Measurements from ENCODE around the gene DCDC2B.

Gene DCDC2B

DNA sequence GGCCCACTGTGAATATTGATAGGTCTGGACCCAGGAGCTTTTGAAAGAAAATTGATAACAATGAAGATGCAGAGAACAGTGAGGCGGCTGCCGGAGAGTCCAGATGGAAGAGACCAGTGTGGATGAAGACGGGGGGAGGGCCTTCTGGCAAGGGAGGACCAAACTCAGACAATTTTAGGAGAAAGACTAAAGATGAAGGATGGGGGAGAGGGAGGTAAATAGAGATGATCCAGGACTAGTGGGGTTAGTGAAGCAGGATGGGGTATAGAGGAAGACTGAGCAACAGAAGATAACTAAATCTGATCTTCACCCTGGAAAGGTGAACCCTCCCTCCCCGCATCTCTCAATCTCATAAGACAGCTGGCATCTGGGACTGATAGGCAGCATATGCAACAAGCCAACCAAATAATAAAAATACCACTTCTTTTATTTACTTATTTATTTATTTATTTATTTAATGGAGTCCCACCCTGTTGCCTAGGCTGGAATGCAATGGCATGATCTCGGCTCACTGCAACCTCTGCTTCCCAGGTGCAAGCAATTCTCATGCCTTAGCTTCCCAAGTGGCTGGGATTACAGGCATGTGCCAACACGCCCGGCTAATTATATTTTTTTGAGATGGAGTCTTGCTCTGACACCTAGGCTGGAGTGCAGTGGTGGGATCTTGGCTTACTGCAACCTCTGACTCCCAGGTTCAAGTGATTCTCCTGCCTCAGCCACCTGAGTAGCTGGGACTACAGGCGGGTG, 23.8 kb downstream of the DCDC2B start:
- H3K4me3 ChIP-seq (ENCODE audit: low read depth in 1 of 2, low read length in 1 of 2): no peak overlapping the region
- H3K36me3 ChIP-seq: peaks cover 45% of the 10 kb centered on the region
- no peaks in the 10 kb centered on the region for H3K27me3 ChIP-seq
- H3K9me3 ChIP-seq: no peaks in the 10 kb centered on the region
- TF ChIP-seq CTCF (IDR thresholded peaks at IDR 0.05): no peak
- H3K27ac ChIP-seq: no peak overlapping the region
- no peaks in the 10 kb centered on the region for H3K4me1 ChIP-seq (ENCODE audit: control insufficient read depth in 1 of 2, insufficient read depth in 1 of 2, low read depth in 1 of 2, low read length in 1 of 2)

- H3K9me3 ChIP-seq: no peaks in the 10 kb centered on the region
- peaks cover 0 to under 1% of the 10 kb centered on the region in 2 experiments for H3K4me1 ChIP-seq (ENCODE audit: control insufficient read depth in 1 of 2, insufficient read depth in 1 of 2, low read depth in 1 of 2, low read length in 1 of 2)
- TF ChIP-seq CTCF (IDR thresholded peaks at IDR 0.05): no peak
- H3K4me3 ChIP-seq (ENCODE audit: low read depth in 1 of 2, low read length in 1 of 2): no peak overlapping the region
- peaks cover 16% of the 10 kb centered on the region for H3K27me3 ChIP-seq
- no peak overlapping the region for H3K27ac ChIP-seq
- peaks cover 24% of the 10 kb centered on the region for H3K36me3 ChIP-seq
Observed at GRCh38 chr1:32234792-32235191, 25.9 kb downstream of the DCDC2B start.

DNA sequence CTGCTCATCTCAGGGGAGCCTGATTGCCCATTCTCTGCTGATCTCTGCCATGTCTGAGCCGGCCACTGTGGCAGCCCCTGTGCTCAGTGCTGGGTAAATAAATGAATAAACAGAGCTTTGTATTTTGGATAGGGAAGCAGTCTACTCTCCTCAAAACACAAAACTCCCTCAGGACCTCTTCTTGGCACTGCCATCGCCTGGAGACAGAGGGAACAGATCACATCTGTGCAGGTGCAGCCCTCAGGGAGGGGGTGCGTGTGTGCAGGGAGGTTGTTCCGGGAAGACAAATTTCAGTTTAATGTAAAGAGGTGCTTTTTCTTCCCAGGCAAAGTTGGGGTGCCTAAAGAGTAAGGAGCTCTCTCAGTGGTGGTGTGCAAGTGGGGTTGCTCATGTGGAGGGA, 30.4 kb downstream of the DCDC2B start:
- no peaks in the 10 kb centered on the region for H3K9me3 ChIP-seq
- H3K27me3 ChIP-seq: peaks cover 50% of the 10 kb centered on the region
- no peak for TF ChIP-seq CTCF (IDR thresholded peaks at IDR 0.05)
- peaks cover 21 to 22% of the 10 kb centered on the region in 2 experiments for H3K4me1 ChIP-seq (ENCODE audit: control insufficient read depth in 1 of 2, insufficient read depth in 1 of 2, low read depth in 1 of 2, low read length in 1 of 2)
- H3K4me3 ChIP-seq (ENCODE audit: low read depth in 1 of 2, low read length in 1 of 2): no peak overlapping the region
- H3K27ac ChIP-seq: no peak overlapping the region
- H3K36me3 ChIP-seq: no peaks in the 10 kb centered on the region

- Histone ChIP-seq H3K9me3 (no peaks in the 10 kb centered on the region), H3K27me3 (peaks cover 50% of the 10 kb centered on the region), H3K36me3 (no peaks in the 10 kb centered on the region), H3K27ac (no peak overlapping the region), H3K4me3 (ENCODE audit: low read depth in 1 of 2, low read length in 1 of 2) (no peak overlapping the region), H3K4me1 (ENCODE audit: control insufficient read depth in 1 of 2, insufficient read depth in 1 of 2, low read depth in 1 of 2, low read length in 1 of 2) (peaks cover 21 to 22% of the 10 kb centered on the region in 2 experiments)
- no peak for TF ChIP-seq CTCF (IDR thresholded peaks at IDR 0.05)
Observed at GRCh38 chr1:32239790-32240139, 30.9 kb downstream of the DCDC2B start.

GRCh38 chr1:32240140-32240951, 31.5 kb downstream of the DCDC2B start:
- Histone ChIP-seq H3K27me3 (peaks cover 50% of the 10 kb centered on the region), H3K9me3 (no peaks in the 10 kb centered on the region), H3K36me3 (no peaks in the 10 kb centered on the region), H3K27ac (no peak overlapping the region), H3K4me1 (ENCODE audit: control insufficient read depth in 1 of 2, insufficient read depth in 1 of 2, low read depth in 1 of 2, low read length in 1 of 2) (peaks cover 21 to 22% of the 10 kb centered on the region in 2 experiments), H3K4me3 (ENCODE audit: low read depth in 1 of 2, low read length in 1 of 2) (peak overlapping the region; percentile 28 to 31)
- no peak for TF ChIP-seq CTCF (IDR thresholded peaks at IDR 0.05)

Data from neutrophil (primary cell).